Measurements from ENCODE around the gene ZSWIM3.

DNA sequence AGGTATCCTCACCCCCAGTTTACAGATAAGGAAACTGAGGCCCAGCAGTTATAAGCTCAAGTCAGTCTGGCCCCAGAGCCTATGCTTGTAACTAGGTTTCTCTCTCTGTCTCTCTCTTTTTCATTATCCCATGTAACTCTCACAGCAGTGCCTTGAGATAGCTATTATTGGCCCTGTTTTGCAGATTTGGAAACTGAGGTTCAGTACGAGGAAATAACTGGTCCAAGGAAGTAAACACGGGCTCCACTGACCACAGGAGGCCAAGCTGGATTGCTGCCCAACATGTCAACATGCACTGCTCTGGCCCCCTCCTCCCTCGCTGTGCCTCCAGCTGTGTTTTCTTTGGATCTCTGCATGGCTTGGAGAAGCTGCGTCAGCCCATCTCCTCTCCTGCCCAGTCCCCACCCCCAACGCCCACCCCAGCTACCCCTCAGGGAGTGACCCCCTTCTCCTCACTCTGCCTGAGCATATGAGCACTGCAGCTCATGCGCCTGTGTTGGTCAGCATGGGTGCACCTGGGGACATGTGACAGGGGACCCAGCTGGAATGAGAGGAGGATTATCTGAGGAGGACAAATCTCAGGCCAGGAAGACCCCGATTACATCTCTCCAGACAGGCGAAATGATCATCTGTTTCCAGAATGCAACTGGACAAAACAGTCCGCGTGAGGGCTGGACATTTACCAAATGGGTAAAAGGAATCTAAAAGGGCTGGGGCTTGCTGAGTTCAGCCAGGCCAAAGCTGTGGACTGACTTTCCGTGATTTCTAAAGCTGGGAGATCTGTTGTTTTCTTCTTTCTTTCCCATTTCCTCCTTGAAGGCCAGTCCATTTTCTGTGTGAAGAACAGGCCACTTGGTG is 62.4 kb downstream of the ZSWIM3 start:
- TF ChIP-seq, protein P1, sequence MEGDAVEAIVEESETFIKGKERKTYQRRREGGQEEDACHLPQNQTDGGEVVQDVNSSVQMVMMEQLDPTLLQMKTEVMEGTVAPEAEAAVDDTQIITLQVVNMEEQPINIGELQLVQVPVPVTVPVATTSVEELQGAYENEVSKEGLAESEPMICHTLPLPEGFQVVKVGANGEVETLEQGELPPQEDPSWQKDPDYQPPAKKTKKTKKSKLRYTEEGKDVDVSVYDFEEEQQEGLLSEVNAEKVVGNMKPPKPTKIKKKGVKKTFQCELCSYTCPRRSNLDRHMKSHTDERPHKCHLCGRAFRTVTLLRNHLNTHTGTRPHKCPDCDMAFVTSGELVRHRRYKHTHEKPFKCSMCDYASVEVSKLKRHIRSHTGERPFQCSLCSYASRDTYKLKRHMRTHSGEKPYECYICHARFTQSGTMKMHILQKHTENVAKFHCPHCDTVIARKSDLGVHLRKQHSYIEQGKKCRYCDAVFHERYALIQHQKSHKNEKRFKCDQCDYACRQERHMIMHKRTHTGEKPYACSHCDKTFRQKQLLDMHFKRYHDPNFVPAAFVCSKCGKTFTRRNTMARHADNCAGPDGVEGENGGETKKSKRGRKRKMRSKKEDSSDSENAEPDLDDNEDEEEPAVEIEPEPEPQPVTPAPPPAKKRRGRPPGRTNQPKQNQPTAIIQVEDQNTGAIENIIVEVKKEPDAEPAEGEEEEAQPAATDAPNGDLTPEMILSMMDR (IDR thresholded peaks at IDR 0.05), result no peak
- TF ChIP-seq ZFX (IDR thresholded peaks at IDR 0.05; ENCODE audit: borderline replicate concordance), result no peak

Data from 22Rv1 (cell line).